HEK293T (cell line): ENCODE measurements around the gene RGPD5.
"Not testable (repeated sequence)": the region's sequence is repeated elsewhere in the genome, so short reads cannot be mapped to it uniquely, and the experiment has no call there.

Experiments
- FOXK2 ChIP-seq: fragments of 450-650 bp; IDR thresholded peaks from 2 replicates; pipeline ENCODE4 v1.6.1; 2016; ENCODE audit warnings: mild to moderate bottlenecking
- HDGF ChIP-seq: fragments of 450-650 bp; IDR thresholded peaks from 2 replicates; pipeline ENCODE4 v1.6.1; 2017; ENCODE audit warnings: antibody characterized with exemption, borderline replicate concordance
- TARDBP ChIP-seq: fragments of 450-650 bp; IDR thresholded peaks from 2 replicates; pipeline ENCODE4 v1.6.1; 2016

DNA sequence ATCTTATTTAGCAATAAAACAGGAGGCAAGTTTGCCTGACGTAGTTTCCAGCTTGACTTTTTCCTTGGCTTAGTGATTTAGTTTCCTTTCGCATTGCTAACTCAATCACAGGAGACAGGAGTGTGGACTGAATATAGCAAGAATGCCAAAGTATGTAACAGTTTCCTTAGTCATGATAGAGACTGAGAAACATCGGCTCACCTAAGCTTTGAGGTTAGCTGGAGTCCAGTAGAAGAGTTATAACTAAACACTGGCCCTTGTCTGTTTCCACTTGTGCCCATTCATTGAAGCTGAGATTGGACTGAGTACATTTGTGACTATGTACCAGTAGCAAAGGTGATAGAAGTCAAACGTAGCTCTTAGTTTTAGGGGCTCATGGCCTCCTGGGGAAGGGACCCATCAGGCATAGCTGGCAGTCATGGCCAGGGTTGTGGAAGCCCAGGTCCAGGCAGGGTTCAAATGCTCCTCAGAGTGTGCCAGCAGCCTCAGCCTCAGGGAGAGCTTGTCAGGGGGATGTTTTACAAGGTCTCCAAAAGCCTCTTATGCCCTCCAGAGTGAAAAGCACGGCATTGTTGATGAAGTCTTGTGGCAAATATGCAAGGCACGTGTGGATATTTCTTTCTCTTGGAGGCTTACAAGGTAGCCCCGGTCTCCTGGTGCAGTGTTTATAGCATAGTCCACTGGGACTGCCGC is 103.8 kb downstream of the RGPD5 start:
- TF ChIP-seq TARDBP, HDGF, FOXK2: not testable (repeated sequence)
